Fibroblast of upper back skin (primary cell): ENCODE results near the gene R3HDM4.

Experiments
- DNase-seq: peaks from one replicate; pipeline ENCODE4 v3.0.0-alpha.2; 2013

The R3HDM4 gene

GRCh38 chr19:929203-929890 is 16.3 kb upstream of the R3HDM4 start:
- no peak for DNase-seq

GRCh38 chr19:928471-929202 is 15.6 kb upstream of the R3HDM4 start:
- no peak for DNase-seq

- no peak for DNase-seq
Observed at GRCh38 chr19:927780-928401, 14.9 kb upstream of the R3HDM4 start.

GRCh38 chr19:927351-927779 is 14.3 kb upstream of the R3HDM4 start:
- no peak for DNase-seq

GRCh38 chr19:926589-927350 is 13.8 kb upstream of the R3HDM4 start:
- DNase-seq, result no peak

- DNase-seq, result no peak
Observed at GRCh38 chr19:926323-926588, 13.2 kb upstream of the R3HDM4 start.

- DNase-seq, result peak; percentile 84
Observed at GRCh38 chr19:925526-926322, 12.7 kb upstream of the R3HDM4 start, which contains the start of gene ARID3A. TSS of gene ARID3A (plus strand) at chr19:926035. CDS start at chr19:929529, 3,494 bp downstream.

GRCh38 chr19:925087-925525 is 12.1 kb upstream of the R3HDM4 start:
- DNase-seq, result no peak

GRCh38 chr19:924553-925086 is 11.6 kb upstream of the R3HDM4 start:
- DNase-seq, result no peak

- DNase-seq, result no peak
Observed at GRCh38 chr19:920051-920864, 7.2 kb upstream of the R3HDM4 start.

GRCh38 chr19:919199-920050 is 6.4 kb upstream of the R3HDM4 start:
- DNase-seq, result no peak

GRCh38 chr19:918481-919198 is 5.6 kb upstream of the R3HDM4 start:
- DNase-seq, result no peak

- DNase-seq, result no peak
Observed at GRCh38 chr19:918152-918437, 5.1 kb upstream of the R3HDM4 start.

- DNase-seq, result no peak
Observed at GRCh38 chr19:917323-918151, 4.5 kb upstream of the R3HDM4 start, which contains the start of gene KISS1R. TSS of gene KISS1R (plus strand) at chr19:917333. CDS start at chr19:917503, 170 bp downstream.

- DNase-seq, result no peak
Observed at GRCh38 chr19:916645-917322, 3.8 kb upstream of the R3HDM4 start.

GRCh38 chr19:912181-913079 is 589 bp downstream of the R3HDM4 start:
- DNase-seq, result no peak
